GM21723 (cell line): ENCODE measurements around the gene RBBP8.

Experiments
- ATAC-seq: cut with Tn5 transposase; IDR thresholded peaks from one replicate; pipeline ENCODE4 v1.9.1; 2021; ENCODE audit warnings: mild to moderate bottlenecking, moderate library complexity; ENCODE audit not compliant: unreplicated experiment

RBBP8 gene

DNA sequence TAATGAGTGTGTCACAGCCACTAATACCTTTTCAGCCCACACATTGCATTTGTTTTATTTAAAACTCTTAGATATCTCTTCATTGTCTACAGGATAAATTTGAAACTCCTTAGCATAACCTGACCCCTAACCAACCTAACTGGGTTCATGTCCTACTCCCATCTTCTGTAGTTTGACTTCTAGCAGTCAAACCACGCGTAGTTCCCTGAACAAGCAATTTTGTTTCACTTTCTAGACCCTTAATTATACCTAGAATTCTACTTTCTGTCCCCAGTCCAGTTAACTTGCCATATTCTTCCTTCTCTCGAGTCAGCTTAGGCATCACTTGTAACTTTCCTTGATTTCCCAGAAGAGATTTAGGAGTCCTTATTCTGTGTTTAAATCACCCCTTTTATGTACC lies 55.1 kb downstream of the RBBP8 start:
- ATAC-seq: no peak

DNA sequence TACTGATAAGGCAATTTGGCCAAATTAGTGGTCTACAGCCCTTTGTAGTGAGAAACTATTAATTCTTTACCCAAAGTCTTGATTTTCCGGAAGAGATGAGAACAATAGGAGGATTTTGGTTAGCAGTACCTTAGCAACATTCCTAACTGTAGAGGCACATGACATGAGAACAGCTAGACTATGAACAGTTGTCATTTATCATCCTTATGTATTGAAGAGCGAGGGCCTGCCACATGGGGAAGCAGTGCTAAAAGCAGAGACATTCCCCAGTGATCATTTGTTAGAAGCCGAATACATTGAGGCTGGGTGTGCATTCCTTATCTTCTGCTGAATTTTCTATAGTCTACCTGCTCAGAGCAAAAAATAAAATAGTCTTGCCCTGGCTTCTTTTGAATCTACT lies 65.2 kb downstream of the RBBP8 start:
- ATAC-seq: no peak

GRCh38 chr18:22999212-22999611 lies 66.1 kb downstream of the RBBP8 start:
- no peak for ATAC-seq

GRCh38 chr18:22999647-23000046 lies 66.5 kb downstream of the RBBP8 start:
- no peak for ATAC-seq

GRCh38 chr18:23003289-23003688 lies 70.2 kb downstream of the RBBP8 start:
- ATAC-seq: no peak

DNA sequence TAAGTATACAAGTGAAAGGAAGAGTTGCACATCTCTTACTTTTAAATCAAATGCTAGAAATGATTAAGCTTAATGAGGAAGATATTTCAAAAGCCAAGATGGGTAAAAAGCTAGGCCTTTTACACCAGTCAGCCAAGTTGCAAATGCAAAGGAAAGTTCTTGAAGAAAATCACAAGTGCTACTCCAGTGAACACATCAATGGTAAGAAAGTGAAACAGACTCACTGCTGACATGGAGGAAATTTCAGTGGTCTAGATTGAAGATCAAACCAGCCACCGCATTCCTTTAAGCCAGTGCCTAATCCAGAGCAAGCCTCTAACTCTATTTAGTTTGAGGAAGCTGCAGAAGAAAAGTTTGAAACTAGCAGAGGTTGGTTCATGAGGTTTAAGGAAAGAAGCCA lies 79.1 kb downstream of the RBBP8 start:
- ATAC-seq: no peak

- no peak for ATAC-seq
Observed at GRCh38 chr18:23020555-23021294, 87.6 kb downstream of the RBBP8 start.

GRCh38 chr18:23021623-23022022 lies 88.5 kb downstream of the RBBP8 start:
- ATAC-seq: no peak

GRCh38 chr18:23032030-23032582 lies 99.0 kb downstream of the RBBP8 start:
- no peak for ATAC-seq

- no peak for ATAC-seq
Observed at GRCh38 chr18:23033056-23033455, 99.9 kb downstream of the RBBP8 start.

DNA sequence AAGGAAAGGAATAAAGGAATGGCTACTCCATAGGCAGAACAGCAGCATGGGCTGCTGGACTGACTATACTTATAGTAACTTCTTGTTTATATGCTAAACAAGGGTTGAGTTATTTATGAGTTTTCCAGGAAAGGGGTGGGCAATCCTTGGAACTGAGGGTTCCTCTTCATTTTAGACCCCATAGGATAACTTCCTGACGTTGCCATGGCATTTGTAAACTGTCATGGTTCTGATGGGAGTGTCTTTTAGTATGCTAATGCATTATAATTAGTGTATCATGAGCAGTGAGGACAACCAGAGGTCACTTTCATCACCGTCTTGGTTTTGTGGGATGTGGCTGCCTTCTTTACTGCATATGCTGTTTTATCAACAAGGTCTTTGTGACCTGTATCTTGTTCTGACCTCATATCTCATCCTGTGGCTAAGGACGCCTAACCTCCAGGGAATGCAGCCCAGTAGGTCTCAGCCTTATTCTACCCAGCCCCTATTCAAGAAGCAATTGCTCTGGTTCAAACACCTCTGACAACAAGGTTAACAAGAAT lies 103.6 kb downstream of the RBBP8 start:
- no peak for ATAC-seq

GRCh38 chr18:23037646-23038045 lies 104.5 kb downstream of the RBBP8 start:
- ATAC-seq: no peak

- no peak for ATAC-seq
Observed at GRCh38 chr18:23038712-23039111, 105.6 kb downstream of the RBBP8 start.

DNA sequence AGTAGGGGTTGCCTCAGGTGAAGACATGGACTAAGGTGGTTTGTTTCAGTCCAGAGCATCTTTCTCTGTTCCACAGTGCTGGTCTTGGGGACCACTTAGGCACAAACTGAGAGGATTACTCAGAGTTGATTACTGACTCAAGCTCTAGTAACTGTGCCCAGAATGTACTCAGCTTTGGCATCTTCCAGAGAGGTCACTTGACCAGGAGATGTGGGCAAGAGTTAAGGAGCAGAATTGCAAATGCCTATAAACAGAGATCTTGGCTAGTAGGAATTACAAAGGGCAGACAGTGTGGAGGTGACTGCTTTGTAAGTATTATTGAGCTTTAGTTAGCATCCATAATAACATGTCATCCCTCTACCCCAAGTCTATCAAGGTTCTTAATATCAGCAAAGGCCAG lies 109.0 kb downstream of the RBBP8 start:
- no peak for ATAC-seq

DNA sequence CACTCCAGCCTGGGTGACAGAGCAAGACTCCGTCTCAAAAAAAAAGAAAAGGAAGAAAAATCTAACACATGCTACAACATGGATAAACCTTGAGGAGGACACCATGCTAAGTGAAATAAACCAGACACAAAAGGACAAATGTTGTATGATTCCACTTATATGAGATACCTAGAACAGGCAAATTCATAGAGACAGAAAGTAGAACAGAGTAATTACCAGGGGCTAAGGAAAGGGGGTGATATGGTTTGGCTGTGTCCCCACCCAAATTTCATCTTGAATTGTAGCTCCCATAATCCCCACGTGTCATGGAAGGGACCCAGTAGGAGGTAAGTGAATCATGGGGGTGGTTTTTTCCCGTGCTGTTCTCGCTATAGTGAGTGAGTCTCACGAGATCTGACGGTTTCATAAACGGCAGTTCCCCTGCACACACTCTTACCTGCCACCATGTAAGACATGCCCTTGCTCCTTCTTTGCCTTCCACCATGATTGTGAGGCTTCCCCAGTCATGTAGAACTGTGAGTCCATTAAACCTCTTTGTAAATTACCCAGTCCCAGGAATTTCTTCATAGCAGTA lies 110.8 kb downstream of the RBBP8 start:
- ATAC-seq: no peak

GRCh38 chr18:23049698-23050373 lies 116.7 kb downstream of the RBBP8 start:
- no peak for ATAC-seq

GRCh38 chr18:23053776-23054457 lies 120.8 kb downstream of the RBBP8 start:
- ATAC-seq: no peak

GRCh38 chr18:23054553-23054952 lies 121.4 kb downstream of the RBBP8 start:
- ATAC-seq: no peak

DNA sequence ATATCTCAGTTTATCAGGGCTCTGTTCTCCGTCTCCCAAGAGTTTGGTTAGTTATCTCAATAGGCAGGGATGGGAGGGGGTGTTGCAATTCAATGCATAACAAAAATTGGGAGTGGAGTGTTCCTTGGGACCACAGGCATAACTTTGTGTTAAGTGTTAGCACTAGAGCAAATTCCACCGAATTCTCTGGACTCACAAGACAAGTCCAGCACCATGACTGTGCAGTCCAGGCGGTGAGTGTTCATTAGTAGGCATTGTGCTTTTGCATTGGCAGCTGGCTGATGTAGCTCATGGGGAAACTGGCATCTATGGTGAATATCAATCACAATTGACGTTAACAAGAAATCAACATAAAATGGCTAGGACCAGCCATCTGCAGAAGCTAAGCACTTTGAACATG lies 123.2 kb downstream of the RBBP8 start:
- ATAC-seq: no peak

DNA sequence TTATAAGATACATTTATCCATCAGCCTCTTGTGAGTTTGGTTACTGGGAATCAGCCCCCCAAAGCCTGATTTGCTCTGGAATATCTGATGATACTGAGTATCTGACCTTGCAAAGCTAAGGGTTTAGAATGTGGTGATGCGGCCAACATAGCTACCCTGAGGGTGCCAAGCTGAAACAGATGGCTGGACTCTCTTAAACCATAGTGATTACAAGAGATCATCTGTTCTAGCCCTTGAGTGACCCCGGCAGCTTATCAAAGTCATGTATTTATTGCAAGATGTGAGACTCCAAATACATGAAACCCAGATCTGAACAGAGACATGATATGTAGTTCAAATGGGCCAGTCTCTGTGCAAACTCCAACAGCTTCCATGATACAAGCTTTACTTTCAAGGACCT lies 124.0 kb downstream of the RBBP8 start:
- no peak for ATAC-seq

DNA sequence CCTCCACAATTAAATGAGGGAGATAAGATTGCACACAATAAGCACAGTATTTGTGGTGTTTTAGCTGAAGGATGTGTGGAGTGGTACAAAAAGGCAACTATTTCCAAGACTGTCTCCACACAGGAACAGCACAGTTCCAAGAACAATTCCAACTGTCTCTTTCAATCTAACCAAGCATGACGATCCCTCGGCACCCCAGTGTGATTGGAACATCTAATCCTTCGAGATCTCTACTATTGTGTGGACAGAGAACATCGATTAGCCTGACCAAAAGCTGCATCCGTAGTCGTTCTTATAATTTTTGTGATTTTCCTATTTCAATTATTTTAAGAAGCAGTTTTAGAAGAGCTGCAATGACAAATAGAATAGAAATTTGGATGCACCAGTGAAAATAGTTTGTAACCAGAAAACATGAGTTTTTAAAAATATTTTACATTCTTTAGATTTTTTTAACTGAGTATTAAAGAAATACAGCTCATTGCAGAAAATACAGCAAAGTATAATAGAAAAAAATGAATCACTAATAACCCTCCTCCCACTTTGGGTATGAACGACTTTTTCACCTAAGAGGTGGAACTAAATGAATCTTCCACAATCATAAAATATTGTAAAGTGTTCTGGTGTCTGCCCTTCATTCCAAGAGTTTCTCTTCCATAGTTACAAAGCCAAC lies 125.8 kb downstream of the RBBP8 start:
- ATAC-seq: no peak
